HepG2 (cell line): ENCODE data around the gene CMA1. TPM values are rescaled to one million over a fixed set of nuclear protein-coding genes. Genes with fewer than 3 reads are reported as not detected.
A peak's percentile ranks its signal among the peaks of the same experiment; 100 is the strongest.

ENCODE experiments used
- ARNTL ChIP-seq: sonication (generic); formaldehyde crosslinking; IDR thresholded peaks from 2 replicates; pipeline ENCODE4 v1.4.0; 2020; ENCODE audit warnings: mild to moderate bottlenecking, missing genetic modification reagents
- BCLAF1 ChIP-seq: fragments of 450-650 bp; IDR thresholded peaks from 2 replicates; pipeline ENCODE4 v1.6.1; 2017; ENCODE audit warnings: mild to moderate bottlenecking
- LCORL ChIP-seq, 2 experiments: fragments of 450-650 bp in 1 of 2; sonication (generic) in 1 of 2; formaldehyde crosslinking in 1 of 2; IDR thresholded peaks; 2 replicates each; pipeline versions ENCODE4 v1.5.0 to v1.6.1; 2017 to 2020; ENCODE audit warnings: antibody characterized with exemption in 1 of 2, missing genetic modification reagents in 1 of 2
- MEF2D ChIP-seq: sonication (generic); formaldehyde crosslinking; IDR thresholded peaks from 2 replicates; pipeline ENCODE4 v1.5.1; 2020; ENCODE audit warnings: mild to moderate bottlenecking, missing genetic modification reagents
- MYPOP ChIP-seq: sonication (generic); formaldehyde crosslinking; IDR thresholded peaks from 2 replicates; pipeline ENCODE4 v1.8.1; 2023; ENCODE audit warnings: mild to moderate bottlenecking, moderate library complexity, missing genetic modification reagents
- NR3C1 ChIP-seq: sonication (generic); formaldehyde crosslinking; IDR thresholded peaks from 2 replicates; pipeline ENCODE4 v1.4.0; 2020; ENCODE audit warnings: missing genetic modification reagents
- PHF21A ChIP-seq: sonication (generic); formaldehyde crosslinking; IDR thresholded peaks from 2 replicates; pipeline ENCODE4 v1.5.0; 2020; ENCODE audit warnings: mild to moderate bottlenecking, missing genetic modification reagents
- PRPF4 ChIP-seq: fragments of 200-400 bp; formaldehyde crosslinking; IDR thresholded peaks from 2 replicates; pipeline ENCODE4 v1.6.1; 2016; ENCODE audit warnings: low read length, low read depth; ENCODE audit not compliant: poor library complexity, severe bottlenecking
- TBX3 ChIP-seq: fragments of 450-650 bp; IDR thresholded peaks from 2 replicates; pipeline ENCODE4 v1.6.1; 2017; ENCODE audit warnings: antibody characterized with exemption, mild to moderate bottlenecking, inconsistent platforms, borderline replicate concordance
- TGIF2 ChIP-seq: IDR thresholded peaks from 2 replicates; pipeline ENCODE4 v1.6.1; 2016; ENCODE audit warnings: control low read depth, missing compliant biosample characterization
- ZBTB37 ChIP-seq: sonication (generic); formaldehyde crosslinking; IDR thresholded peaks from 2 replicates; pipeline ENCODE4 v1.4.0; 2020; ENCODE audit warnings: mild to moderate bottlenecking, missing genetic modification reagents
- ZFX ChIP-seq: sonication (generic); formaldehyde crosslinking; IDR thresholded peaks from 2 replicates; pipeline ENCODE4 v1.4.0; 2020; ENCODE audit warnings: mild to moderate bottlenecking, low read depth, missing genetic modification reagents, moderate library complexity
- ZMYM3 ChIP-seq: sonication (generic); formaldehyde crosslinking; IDR thresholded peaks from 2 replicates; pipeline ENCODE4 v1.5.1; 2020; ENCODE audit warnings: mild to moderate bottlenecking, missing genetic modification reagents
- ZNF891 ChIP-seq: sonication (generic); formaldehyde crosslinking; IDR thresholded peaks from 2 replicates; pipeline ENCODE4 v1.5.0; 2020; ENCODE audit warnings: mild to moderate bottlenecking, missing genetic modification reagents
- polyA plus RNA-seq, 8 experiments: library from polyadenylated mRNA; depleted of rRNA in 3 of 8; stranded (reverse) in 7 of 8; unstranded in 1 of 8; fragments of >200 nt; fragmentation: Illumina TruSeq in 4 of 8; extraction: Trizol in 4 of 8; gene quantifications; 2 replicates each; pipeline versions ENCODE4 v1.2.1 to v1.2.3, GENCODE V29; 2011 to 2016; ENCODE audit warnings: low read depth in 4 of 8, missing spikeins in 1 of 8, mixed read lengths in 1 of 8; ENCODE audit not compliant: insufficient read depth in 1 of 8
- total RNA-seq, 5 experiments: library from RNA; depleted of rRNA; stranded (reverse); fragments of >200 nt; fragmentation: Illumina TruSeq; extraction: Trizol; gene quantifications; 2 replicates each; pipeline ENCODE4 v1.2.3, GENCODE V29; 2016; ENCODE audit warnings: low read depth in 1 of 5
- TF ChIP-seq, protein P1 (sequence below): sonication (generic); formaldehyde crosslinking; IDR thresholded peaks from 2 replicates; pipeline ENCODE4 v1.5.1; 2020; ENCODE audit warnings: mild to moderate bottlenecking, missing genetic modification reagents, borderline replicate concordance
- TF ChIP-seq, protein P2 (sequence below), 2 experiments: sonication (generic) in 1 of 2; formaldehyde crosslinking in 1 of 2; IDR thresholded peaks; 2 replicates each; pipeline versions ENCODE4 v1.5.1 to v1.6.1; 2011 to 2020; ENCODE audit warnings: borderline replicate concordance in 1 of 2, low read depth in 1 of 2, low read length in 1 of 2, mild to moderate bottlenecking in 1 of 2, missing genetic modification reagents in 1 of 2, moderate library complexity in 1 of 2
- TF ChIP-seq, protein P3 (sequence below): sonication (generic); formaldehyde crosslinking; IDR thresholded peaks from 2 replicates; pipeline ENCODE4 v1.8.1; 2023; ENCODE audit warnings: mild to moderate bottlenecking, missing genetic modification reagents

CMA1 gene
- total and polyA plus RNA-seq, 2 of the 13 experiments (the other 11 are each of a cell fraction or from before 2014, with no cell fraction given) = not detected

GRCh38 chr14:24481622-24482324, 26.3 kb downstream of the CMA1 start (continued):
- no peak for TF ChIP-seq PRPF4
- TF ChIP-seq, protein P1, sequence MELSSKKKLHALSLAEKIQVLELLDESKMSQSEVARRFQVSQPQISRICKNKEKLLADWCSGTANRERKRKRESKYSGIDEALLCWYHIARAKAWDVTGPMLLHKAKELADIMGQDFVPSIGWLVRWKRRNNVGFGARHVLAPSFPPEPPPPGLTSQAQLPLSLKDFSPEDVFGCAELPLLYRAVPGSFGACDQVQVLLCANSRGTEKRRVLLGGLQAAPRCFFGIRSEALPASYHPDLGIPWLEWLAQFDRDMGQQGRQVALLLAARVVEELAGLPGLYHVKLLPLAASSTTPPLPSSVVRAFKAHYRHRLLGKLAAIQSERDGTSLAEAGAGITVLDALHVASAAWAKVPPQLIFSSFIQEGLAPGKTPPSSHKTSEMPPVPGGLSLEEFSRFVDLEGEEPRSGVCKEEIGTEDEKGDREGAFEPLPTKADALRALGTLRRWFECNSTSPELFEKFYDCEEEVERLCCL (CRISPR knock-in tag) = peak; percentile 96
- TF ChIP-seq LCORL (IDR thresholded peaks at IDR 0.05) = peak; percentile 83
- peak; percentile 99 for TF ChIP-seq LCORL (CRISPR knock-in tag; IDR thresholded peaks at IDR 0.05)
- TF ChIP-seq ARNTL = peak; percentile 60; the same call in 1 of the 2 replicates
- peak; percentile 89; the same call in 1 of the 2 replicates for TF ChIP-seq MEF2D (CRISPR knock-in tag)
- peak; percentile 98 for TF ChIP-seq ZNF891
- TF ChIP-seq ZMYM3 (CRISPR knock-in tag) = peak; percentile 96
- peak; percentile 100 for TF ChIP-seq PHF21A (CRISPR knock-in tag)
- TF ChIP-seq NR3C1 = no peak; the same call in 1 of the 2 replicates
- TF ChIP-seq, protein P2, sequence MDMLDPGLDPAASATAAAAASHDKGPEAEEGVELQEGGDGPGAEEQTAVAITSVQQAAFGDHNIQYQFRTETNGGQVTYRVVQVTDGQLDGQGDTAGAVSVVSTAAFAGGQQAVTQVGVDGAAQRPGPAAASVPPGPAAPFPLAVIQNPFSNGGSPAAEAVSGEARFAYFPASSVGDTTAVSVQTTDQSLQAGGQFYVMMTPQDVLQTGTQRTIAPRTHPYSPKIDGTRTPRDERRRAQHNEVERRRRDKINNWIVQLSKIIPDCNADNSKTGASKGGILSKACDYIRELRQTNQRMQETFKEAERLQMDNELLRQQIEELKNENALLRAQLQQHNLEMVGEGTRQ (IDR thresholded peaks at IDR 0.05; ENCODE audit: low read depth, low read length) = peak; percentile 19; the same call in 1 of the 2 replicates
- TF ChIP-seq, protein P2 (CRISPR knock-in tag; IDR thresholded peaks at IDR 0.05; ENCODE audit: borderline replicate concordance) = 0 out of 2 replicates have a peak, but pooled peaks have one; percentile 20
- TF ChIP-seq ZBTB37 = no peak
- TF ChIP-seq BCLAF1 = no peak
- TF ChIP-seq TBX3 = no peak
- peak; percentile 100 for TF ChIP-seq ZFX (CRISPR knock-in tag)
- TF ChIP-seq, protein P3, sequence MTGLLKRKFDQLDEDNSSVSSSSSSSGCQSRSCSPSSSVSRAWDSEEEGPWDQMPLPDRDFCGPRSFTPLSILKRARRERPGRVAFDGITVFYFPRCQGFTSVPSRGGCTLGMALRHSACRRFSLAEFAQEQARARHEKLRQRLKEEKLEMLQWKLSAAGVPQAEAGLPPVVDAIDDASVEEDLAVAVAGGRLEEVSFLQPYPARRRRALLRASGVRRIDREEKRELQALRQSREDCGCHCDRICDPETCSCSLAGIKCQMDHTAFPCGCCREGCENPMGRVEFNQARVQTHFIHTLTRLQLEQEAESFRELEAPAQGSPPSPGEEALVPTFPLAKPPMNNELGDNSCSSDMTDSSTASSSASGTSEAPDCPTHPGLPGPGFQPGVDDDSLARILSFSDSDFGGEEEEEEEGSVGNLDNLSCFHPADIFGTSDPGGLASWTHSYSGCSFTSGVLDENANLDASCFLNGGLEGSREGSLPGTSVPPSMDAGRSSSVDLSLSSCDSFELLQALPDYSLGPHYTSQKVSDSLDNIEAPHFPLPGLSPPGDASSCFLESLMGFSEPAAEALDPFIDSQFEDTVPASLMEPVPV (CRISPR knock-in tag) = peak; percentile 70; the same call in 1 of the 2 replicates
- TF ChIP-seq TGIF2 (CRISPR knock-in tag) = no peak
- no peak for TF ChIP-seq MYPOP (CRISPR knock-in tag)
